Activated CD4-positive, alpha-beta T cell treated with anti-CD3 and anti-CD28 coated beads for 4 hours (primary cell): ENCODE data around the gene CD2AP.
"Not testable (repeated sequence)": the region's sequence is repeated elsewhere in the genome, so short reads cannot be mapped to it uniquely, and the experiment has no call there.

Experiments
- DNase-seq, 2 donors: peaks; one replicate each; pipeline ENCODE4 v3.0.0-alpha.2; 2020

Gene CD2AP

GRCh38 chr6:47574789-47575188, 97.2 kb downstream of the CD2AP start:
- no peak for DNase-seq

GRCh38 chr6:47579040-47579439, 101.5 kb downstream of the CD2AP start:
- DNase-seq = no peak

- no peak for DNase-seq
These were observed 104.0 kb downstream of the CD2AP start for GRCh38 chr6:47581591-47581990.

GRCh38 chr6:47587493-47587892, 109.9 kb downstream of the CD2AP start:
- DNase-seq = no peak

- DNase-seq = no peak
These were observed 114.7 kb downstream of the CD2AP start for GRCh38 chr6:47592131-47592840.

GRCh38 chr6:47593979-47594378, 116.4 kb downstream of the CD2AP start:
- no peak for DNase-seq

GRCh38 chr6:47595785-47596184, 118.2 kb downstream of the CD2AP start:
- no peak for DNase-seq

- DNase-seq = no peak
These were observed 120.8 kb downstream of the CD2AP start for GRCh38 chr6:47598367-47598766.

GRCh38 chr6:47599512-47599911, 121.9 kb downstream of the CD2AP start:
- no peak for DNase-seq

- DNase-seq = no peak
These were observed 125.6 kb downstream of the CD2AP start for GRCh38 chr6:47603227-47603626.

- no peak for DNase-seq
These were observed 126.4 kb downstream of the CD2AP start for GRCh38 chr6:47603995-47604394.

- DNase-seq = no peak
These were observed 144.4 kb downstream of the CD2AP start for GRCh38 chr6:47621838-47622449.

GRCh38 chr6:47626782-47627181, 149.2 kb downstream of the CD2AP start:
- DNase-seq = no peak

GRCh38 chr6:47628448-47629272, 151.1 kb downstream of the CD2AP start:
- no peak for DNase-seq

- no peak for DNase-seq
These were observed 152.4 kb downstream of the CD2AP start for GRCh38 chr6:47629954-47630353.

GRCh38 chr6:47630587-47630986, 153.0 kb downstream of the CD2AP start:
- no peak for DNase-seq

GRCh38 chr6:47631269-47631772, 153.7 kb downstream of the CD2AP start:
- DNase-seq = no peak

GRCh38 chr6:47631797-47632196, 154.2 kb downstream of the CD2AP start:
- no peak for DNase-seq

- no peak for DNase-seq
These were observed 155.6 kb downstream of the CD2AP start for GRCh38 chr6:47633141-47633540.

GRCh38 chr6:47634210-47635047, 156.8 kb downstream of the CD2AP start:
- no peak for DNase-seq

GRCh38 chr6:47646689-47647088, 169.1 kb downstream of the CD2AP start:
- DNase-seq = no peak

- no peak for DNase-seq
These were observed 169.6 kb downstream of the CD2AP start for GRCh38 chr6:47647188-47647587.

GRCh38 chr6:47647626-47648025, 170.0 kb downstream of the CD2AP start:
- DNase-seq = not testable (repeated sequence)
